K562 (cell line): ENCODE measurements around the gene MYBPC3. TPM values are rescaled to one million over a fixed set of nuclear protein-coding genes. Genes with fewer than 3 reads are reported as not detected.

Experiments
- CBX2 ChIP-seq: fragments of 200-600 bp; sonication (generic); IDR thresholded peaks from one replicate; pipeline ENCODE4 v1.6.1; 2012; ENCODE audit warnings: mild to moderate bottlenecking, low read length, inconsistent platforms; ENCODE audit not compliant: insufficient read depth, poor library complexity, severe bottlenecking
- CREM ChIP-seq: IDR thresholded peaks from 2 replicates; pipeline ENCODE4 v1.6.1; 2014; ENCODE audit warnings: antibody characterized with exemption, low read depth
- CTBP1 ChIP-seq: fragments of 450-650 bp; IDR thresholded peaks from 2 replicates; pipeline ENCODE4 v1.6.1; 2016; ENCODE audit warnings: borderline replicate concordance
- FOXK2 ChIP-seq, 2 experiments: fragments of 450-650 bp; IDR thresholded peaks in 1 of 2; conservative IDR thresholded peaks in 1 of 2; 2 replicates each; pipeline ENCODE4 v1.6.1; 2016; ENCODE audit warnings: low read depth in 2 of 2, mild to moderate bottlenecking in 1 of 2
- HMGN3 ChIP-seq: IDR thresholded peaks from 2 replicates; pipeline ENCODE4 v1.6.1; 2011; ENCODE audit warnings: borderline replicate concordance, low read depth, mild to moderate bottlenecking, mixed read lengths, low read length; ENCODE audit not compliant: insufficient read length; ENCODE audit errors: extremely low read depth
- HOXB6 ChIP-seq: fragments of 250-450 bp; sonication (Bioruptor Pico); IDR thresholded peaks from 2 replicates; pipeline ENCODE4 v1.5.1; 2022; ENCODE audit warnings: mild to moderate bottlenecking, borderline replicate concordance
- ILF3 ChIP-seq: fragments of 450-650 bp; IDR thresholded peaks from 2 replicates; pipeline ENCODE4 v1.6.1; 2018; ENCODE audit warnings: antibody characterized with exemption, mild to moderate bottlenecking, moderate library complexity, borderline replicate concordance
- MTA2 ChIP-seq: fragments of 450-650 bp; IDR thresholded peaks from 2 replicates; pipeline ENCODE4 v1.6.1; 2016; ENCODE audit warnings: low read depth
- NCOA6 ChIP-seq: fragments of 450-650 bp; IDR thresholded peaks from 2 replicates; pipeline ENCODE4 v1.6.1; 2017; ENCODE audit warnings: mild to moderate bottlenecking
- NFE2 ChIP-seq: IDR thresholded peaks from 2 replicates; pipeline ENCODE4 v1.6.1; 2014; ENCODE audit warnings: antibody characterized with exemption, low read depth
- NONO ChIP-seq, 2 experiments: fragments of 200-400 bp in 1 of 2; fragments of 450-650 bp in 1 of 2; formaldehyde crosslinking in 1 of 2; IDR thresholded peaks; 2 replicates each; pipeline ENCODE4 v1.6.1; 2017; ENCODE audit warnings: low read depth in 2 of 2, mild to moderate bottlenecking in 2 of 2, moderate library complexity in 2 of 2, low read length in 1 of 2
- RB1 ChIP-seq: fragments of 450-650 bp; IDR thresholded peaks from 2 replicates; pipeline ENCODE4 v1.6.1; 2017; ENCODE audit warnings: low read depth, mild to moderate bottlenecking
- TAL1 ChIP-seq: fragments of 450-650 bp; IDR thresholded peaks from 2 replicates; pipeline ENCODE4 v1.6.1; 2016; ENCODE audit warnings: mild to moderate bottlenecking
- ZBTB7A ChIP-seq: IDR thresholded peaks from 2 replicates; pipeline ENCODE4 v1.6.1; 2011; ENCODE audit warnings: low read depth, mild to moderate bottlenecking, low read length, moderate library complexity, borderline replicate concordance; ENCODE audit not compliant: control insufficient read depth
- ZKSCAN8 ChIP-seq: fragments of 200-800 bp; sonication (Bioruptor generic); IDR thresholded peaks from 2 replicates; pipeline ENCODE4 v1.6.1; 2016; ENCODE audit warnings: missing genetic modification characterization, missing compliant biosample characterization
- ZNF134 ChIP-seq: fragments of 250-450 bp; sonication (Bioruptor Pico); conservative IDR thresholded peaks from 2 replicates; pipeline ENCODE4 v1.4.0; 2020
- ZNF551 ChIP-seq: fragments of 250-450 bp; sonication (Bioruptor Pico); IDR thresholded peaks from 2 replicates; pipeline ENCODE4 v1.5.0; 2021; ENCODE audit warnings: mild to moderate bottlenecking, moderate library complexity
- polyA plus RNA-seq, 8 experiments: library from polyadenylated mRNA; depleted of rRNA in 4 of 8; stranded (reverse) in 5 of 8; unstranded in 3 of 8; fragments of >200 nt; fragmentation: Nextera tagmentation in 2 of 8; fragmentation: Illumina TruSeq in 1 of 8; extraction: Ambion mirVana in 2 of 8; extraction: Trizol in 1 of 8; gene quantifications; 2 replicates each; pipeline versions ENCODE4 v1.2.1 to v1.2.3, GENCODE V29; 2011 to 2014; ENCODE audit warnings: inconsistent platforms in 1 of 8, missing spikeins in 1 of 8
- total RNA-seq, 7 experiments: library from RNA; depleted of rRNA in 6 of 7; stranded (reverse); fragments of >200 nt in 6 of 7; fragmentation: Illumina TruSeq in 2 of 7; extraction: Trizol in 2 of 7; gene quantifications; 2 replicates each; pipeline versions ENCODE4 v1.2.1 to v1.2.3, GENCODE V29; 2011 to 2021; ENCODE audit warnings: low replicate concordance in 1 of 7
- TF ChIP-seq, protein P1 (sequence below): fragments of 450-650 bp; IDR thresholded peaks from 2 replicates; pipeline ENCODE4 v1.6.1; 2016; ENCODE audit warnings: antibody characterized with exemption
- TF ChIP-seq, protein P2 (sequence below): fragments of 450-650 bp; IDR thresholded peaks from 2 replicates; pipeline ENCODE4 v1.6.1; 2018; ENCODE audit not compliant: partially characterized antibody
- TF ChIP-seq, protein P3 (sequence below), 2 experiments: IDR thresholded peaks; 2 replicates each; pipeline ENCODE4 v1.6.1; 2011; ENCODE audit warnings: borderline replicate concordance in 1 of 2, control low read depth in 1 of 2, low read depth in 1 of 2, low read length in 1 of 2, mild to moderate bottlenecking in 1 of 2, mixed read lengths in 1 of 2, moderate library complexity in 1 of 2; ENCODE audit not compliant: insufficient read depth in 1 of 2, insufficient read length in 1 of 2, poor library complexity in 1 of 2, severe bottlenecking in 1 of 2; ENCODE audit errors: extremely low read depth in 1 of 2

The MYBPC3 gene
- total and polyA plus RNA-seq, 9 of the 15 experiments (the other 6 are each of a cell fraction or from before 2014, with no cell fraction given): 0.01 TPM; not detected in 8

DNA sequence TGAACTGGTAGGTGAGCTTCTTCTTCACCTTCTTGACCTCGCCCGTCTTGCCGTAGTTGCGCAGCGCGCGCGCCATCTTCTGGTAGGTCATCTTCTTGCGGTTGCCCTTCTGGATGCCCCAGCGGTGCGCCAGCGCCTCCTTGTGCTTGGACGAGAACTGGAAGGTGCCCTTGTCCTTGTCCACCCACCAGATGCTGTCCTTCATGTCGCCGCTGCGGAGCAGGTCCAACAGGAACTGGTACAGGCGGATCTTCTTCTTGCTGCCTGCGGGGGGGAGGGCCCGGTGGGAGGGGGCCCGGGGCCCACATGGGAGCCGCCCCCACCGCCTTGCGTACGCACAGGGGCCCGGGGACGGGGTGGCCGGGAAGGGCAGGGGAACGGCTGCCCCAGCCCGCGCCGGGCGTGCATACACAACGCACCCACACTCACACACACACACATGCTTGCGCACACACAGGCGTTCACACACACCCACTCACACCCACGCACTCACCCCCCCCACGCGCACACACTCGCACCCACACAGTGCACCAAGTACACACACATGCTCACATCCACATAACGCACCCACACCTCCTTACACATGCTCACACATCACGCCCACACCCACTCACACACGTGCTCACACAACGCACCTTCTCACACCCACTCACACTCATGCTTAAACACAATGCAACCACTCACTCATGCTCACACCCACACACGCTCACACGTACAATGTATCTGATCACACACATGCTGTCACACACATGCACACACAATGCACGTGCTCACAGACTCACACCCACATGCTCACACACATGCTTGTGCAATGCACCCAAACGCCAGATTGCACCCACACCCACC is 3.0 kb upstream of the MYBPC3 start (continued):
- no peak for TF ChIP-seq ZNF134 (CRISPR knock-in tag)
- TF ChIP-seq TAL1: no peak
- no peak for TF ChIP-seq ZNF551 (CRISPR knock-in tag)
- no peak for TF ChIP-seq HMGN3
- no peak; the same call in 1 of the 2 replicates for TF ChIP-seq MTA2
- TF ChIP-seq, protein P1, sequence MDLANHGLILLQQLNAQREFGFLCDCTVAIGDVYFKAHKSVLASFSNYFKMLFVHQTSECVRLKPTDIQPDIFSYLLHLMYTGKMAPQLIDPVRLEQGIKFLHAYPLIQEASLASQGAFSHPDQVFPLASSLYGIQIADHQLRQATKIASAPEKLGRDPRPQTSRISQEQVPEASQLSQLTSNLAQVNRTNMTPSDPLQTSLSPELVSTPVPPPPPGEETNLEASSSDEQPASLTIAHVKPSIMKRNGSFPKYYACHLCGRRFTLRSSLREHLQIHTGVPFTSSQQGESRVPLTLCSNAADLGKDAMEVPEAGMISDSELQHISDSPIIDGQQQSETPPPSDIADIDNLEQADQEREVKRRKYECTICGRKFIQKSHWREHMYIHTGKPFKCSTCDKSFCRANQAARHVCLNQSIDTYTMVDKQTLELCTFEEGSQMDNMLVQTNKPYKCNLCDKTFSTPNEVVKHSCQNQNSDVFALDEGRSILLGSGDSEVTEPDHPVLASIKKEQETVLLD: no peak
- 0 out of 2 replicates have a peak, but pooled peaks have one; percentile 12 for TF ChIP-seq NFE2
- no peak for TF ChIP-seq NCOA6
- TF ChIP-seq CBX2: no peak
- peak; percentile 91 for TF ChIP-seq CTBP1
- peak; percentile 78 for TF ChIP-seq RB1
- no peak for TF ChIP-seq HOXB6 (CRISPR knock-in tag)
- TF ChIP-seq FOXK2 (conservative IDR thresholded peaks at IDR 0.05 in 1 of 2, IDR thresholded peaks at IDR 0.05 in 1 of 2; ENCODE audit: low read depth in 2 of 2): no peak
- TF ChIP-seq, protein P2, sequence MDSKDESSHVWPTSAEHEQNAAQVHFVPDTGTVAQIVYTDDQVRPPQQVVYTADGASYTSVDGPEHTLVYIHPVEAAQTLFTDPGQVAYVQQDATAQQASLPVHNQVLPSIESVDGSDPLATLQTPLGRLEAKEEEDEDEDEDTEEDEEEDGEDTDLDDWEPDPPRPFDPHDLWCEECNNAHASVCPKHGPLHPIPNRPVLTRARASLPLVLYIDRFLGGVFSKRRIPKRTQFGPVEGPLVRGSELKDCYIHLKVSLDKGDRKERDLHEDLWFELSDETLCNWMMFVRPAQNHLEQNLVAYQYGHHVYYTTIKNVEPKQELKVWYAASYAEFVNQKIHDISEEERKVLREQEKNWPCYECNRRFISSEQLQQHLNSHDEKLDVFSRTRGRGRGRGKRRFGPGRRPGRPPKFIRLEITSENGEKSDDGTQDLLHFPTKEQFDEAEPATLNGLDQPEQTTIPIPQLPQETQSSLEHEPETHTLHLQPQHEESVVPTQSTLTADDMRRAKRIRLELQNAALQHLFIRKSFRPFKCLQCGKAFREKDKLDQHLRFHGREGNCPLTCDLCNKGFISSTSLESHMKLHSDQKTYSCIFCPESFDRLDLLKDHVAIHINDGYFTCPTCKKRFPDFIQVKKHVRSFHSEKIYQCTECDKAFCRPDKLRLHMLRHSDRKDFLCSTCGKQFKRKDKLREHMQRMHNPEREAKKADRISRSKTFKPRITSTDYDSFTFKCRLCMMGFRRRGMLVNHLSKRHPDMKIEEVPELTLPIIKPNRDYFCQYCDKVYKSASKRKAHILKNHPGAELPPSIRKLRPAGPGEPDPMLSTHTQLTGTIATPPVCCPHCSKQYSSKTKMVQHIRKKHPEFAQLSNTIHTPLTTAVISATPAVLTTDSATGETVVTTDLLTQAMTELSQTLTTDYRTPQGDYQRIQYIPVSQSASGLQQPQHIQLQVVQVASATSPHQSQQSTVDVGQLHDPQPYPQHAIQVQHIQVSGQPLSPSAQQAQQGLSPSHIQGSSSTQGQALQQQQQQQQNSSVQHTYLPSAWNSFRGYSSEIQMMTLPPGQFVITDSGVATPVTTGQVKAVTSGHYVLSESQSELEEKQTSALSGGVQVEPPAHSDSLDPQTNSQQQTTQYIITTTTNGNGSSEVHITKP: peak; percentile 38
- no peak for TF ChIP-seq ZKSCAN8 (CRISPR knock-in tag)
- peak; percentile 78 for TF ChIP-seq CREM
- TF ChIP-seq NONO (IDR thresholded peaks at IDR 0.05; ENCODE audit: low read depth in 2 of 2, low read length in 1 of 2): no peak
- no peak for TF ChIP-seq ILF3
- TF ChIP-seq ZBTB7A: peak; percentile 42; the same call in 1 of the 2 replicates
- TF ChIP-seq, protein P3, sequence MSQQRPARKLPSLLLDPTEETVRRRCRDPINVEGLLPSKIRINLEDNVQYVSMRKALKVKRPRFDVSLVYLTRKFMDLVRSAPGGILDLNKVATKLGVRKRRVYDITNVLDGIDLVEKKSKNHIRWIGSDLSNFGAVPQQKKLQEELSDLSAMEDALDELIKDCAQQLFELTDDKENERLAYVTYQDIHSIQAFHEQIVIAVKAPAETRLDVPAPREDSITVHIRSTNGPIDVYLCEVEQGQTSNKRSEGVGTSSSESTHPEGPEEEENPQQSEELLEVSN (IDR thresholded peaks at IDR 0.05; ENCODE audit: borderline replicate concordance in 1 of 2, extremely low read depth in 1 of 2, insufficient read depth in 1 of 2, insufficient read length in 1 of 2, low read depth in 1 of 2, low read length in 1 of 2, poor library complexity in 1 of 2, severe bottlenecking in 1 of 2): no peak
